ENCODE measurements around the gene BBX.
A peak's percentile ranks its signal among the peaks of the same experiment; 100 is the strongest.
"Not testable (repeated sequence)": the region's sequence is repeated elsewhere in the genome, so short reads cannot be mapped to it uniquely, and the experiment has no call there.

The BBX gene

GRCh38 chr3:107682580-107682979, 159.8 kb downstream of the BBX start:
- DNase-seq, result no peak

DNA sequence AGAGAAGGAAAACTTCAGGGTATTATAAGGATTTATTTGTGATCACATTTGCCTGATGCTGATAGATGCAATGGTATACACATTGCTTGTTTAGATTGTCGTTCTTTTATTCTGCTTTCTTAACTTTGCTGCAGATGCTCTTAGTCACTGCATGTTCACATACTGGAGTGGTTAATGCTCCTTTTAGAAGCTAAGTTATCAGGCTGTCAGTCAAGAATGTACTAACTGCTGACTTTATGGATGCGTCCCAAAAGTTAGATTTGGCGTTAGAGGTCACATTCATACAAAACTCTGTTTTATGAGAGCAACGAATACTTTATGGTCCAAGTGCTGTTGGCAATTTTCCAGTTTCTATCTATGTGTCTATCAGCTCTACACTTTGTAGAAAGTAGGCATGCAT, 160.7 kb downstream of the BBX start:
- no peak for DNase-seq

DNA sequence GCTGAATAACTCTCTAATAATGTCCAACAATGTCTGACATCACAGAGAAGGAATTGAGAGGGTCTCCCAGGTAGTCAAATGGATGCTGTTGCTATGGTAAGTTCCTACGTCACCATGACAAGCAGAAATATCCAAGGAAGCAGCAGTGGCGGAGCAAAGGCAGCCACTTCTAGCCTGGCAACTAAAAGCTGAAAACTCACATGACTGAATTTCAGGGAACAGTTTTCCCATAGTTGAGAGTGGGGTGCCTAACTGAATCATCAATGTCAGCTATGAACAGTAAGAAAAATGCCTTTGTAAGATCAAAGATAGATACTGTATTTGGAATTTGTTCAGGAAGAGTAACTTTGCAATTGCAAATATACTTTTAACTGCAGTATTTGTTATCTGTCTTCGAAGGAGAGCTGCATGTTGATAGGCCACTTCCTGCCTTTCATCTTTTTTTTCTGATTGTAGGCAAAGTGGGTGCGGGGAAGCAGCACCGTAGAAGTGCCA, 161.7 kb downstream of the BBX start:
- DNase-seq, result no peak

- DNase-seq, result no peak
Observed at GRCh38 chr3:107685383-107685782, 162.6 kb downstream of the BBX start.

DNA sequence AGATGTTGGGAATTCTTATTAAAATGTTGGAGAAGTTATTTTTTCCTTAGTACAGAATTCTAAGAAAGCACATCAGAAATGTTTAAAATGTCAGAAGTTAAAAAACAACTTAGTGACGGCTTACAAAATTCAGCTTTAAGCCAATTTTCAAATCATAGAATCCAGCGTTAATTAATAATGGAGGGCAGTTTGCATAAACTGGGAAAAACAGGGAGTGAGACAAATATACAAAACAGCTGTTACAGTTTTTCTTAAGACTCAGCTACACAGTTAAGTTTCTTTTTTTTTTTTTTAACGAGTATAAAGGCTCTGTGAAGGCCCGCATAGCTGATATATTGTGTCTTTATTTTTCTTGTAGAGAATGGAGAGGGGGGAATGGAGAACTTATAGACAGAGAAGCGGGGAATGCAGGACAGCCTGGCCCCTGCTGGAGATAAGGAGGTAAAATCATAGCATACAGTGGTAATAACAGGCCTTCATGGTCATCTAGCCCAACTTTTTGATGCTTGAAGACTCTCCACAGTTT, 164.4 kb downstream of the BBX start:
- DNase-seq, result no peak

DNA sequence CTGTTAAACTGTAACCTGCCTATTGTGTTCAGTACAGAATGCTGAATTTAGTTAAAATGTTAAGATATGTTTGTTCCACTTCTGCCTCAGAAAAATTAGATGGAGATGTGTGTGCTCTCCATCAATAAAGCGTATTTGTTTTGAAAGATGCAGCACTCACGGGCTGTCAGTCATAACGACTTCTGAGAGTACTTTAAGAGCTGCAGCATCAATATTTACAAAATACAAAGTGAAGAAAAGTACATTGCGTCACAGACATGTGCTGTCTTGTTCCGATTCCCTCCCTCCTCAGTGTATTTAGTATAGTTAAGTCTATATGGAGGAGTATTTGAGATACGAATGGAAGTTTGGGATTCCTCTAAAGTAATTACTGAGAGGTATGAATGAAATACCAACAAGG, 166.6 kb downstream of the BBX start:
- no peak for DNase-seq

GRCh38 chr3:107690522-107691138, 167.9 kb downstream of the BBX start:
- peak in 1 of 58 donors; percentile 31 for DNase-seq

GRCh38 chr3:107691984-107692383, 169.2 kb downstream of the BBX start:
- DNase-seq, result not testable (repeated sequence)

DNA sequence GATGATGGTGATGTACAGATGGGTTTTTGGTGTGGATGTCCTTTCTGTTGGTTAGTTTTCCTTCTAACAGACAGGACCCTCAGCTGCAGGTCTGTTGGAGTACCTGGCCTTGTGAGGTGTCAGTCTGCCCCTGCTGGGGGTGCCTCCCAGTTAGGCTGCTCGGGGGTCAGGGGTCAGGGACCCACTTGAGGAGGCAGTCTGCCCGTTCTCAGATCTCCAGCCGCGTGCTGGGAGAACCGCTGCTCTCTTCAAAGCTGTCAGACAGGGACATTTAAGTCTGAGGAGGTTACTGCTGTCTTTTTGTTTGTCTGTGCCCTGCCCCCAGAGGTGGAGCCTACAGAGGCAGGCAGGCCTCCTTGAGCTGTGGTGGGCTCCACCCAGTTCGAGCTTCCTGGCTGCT, 174.6 kb downstream of the BBX start:
- DNase-seq, result not testable (repeated sequence)

DNA sequence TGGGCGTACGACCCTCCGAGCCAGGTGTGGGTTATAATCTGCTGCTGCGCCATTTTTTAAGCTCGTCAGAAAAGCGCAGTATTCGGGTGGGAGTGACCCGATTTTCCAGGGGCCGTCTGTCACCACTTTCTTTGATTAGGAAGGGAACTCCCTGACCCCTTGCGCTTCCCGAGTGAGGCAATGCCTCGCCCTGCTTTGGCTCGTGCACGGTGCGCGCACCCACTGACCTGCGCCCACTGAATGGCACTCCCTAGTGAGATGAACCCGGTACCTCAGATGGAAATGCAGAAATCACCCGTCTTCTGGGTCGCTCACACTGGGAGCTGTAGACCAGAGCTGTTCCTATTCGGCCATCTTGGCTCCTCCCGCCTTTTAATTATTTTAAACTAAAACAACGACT, 175.1 kb downstream of the BBX start:
- DNase-seq, result not testable (repeated sequence)

GRCh38 chr3:107699682-107700081, 176.9 kb downstream of the BBX start:
- DNase-seq, result no peak

- no peak for DNase-seq
Observed at GRCh38 chr3:107701299-107701698, 178.5 kb downstream of the BBX start.

DNA sequence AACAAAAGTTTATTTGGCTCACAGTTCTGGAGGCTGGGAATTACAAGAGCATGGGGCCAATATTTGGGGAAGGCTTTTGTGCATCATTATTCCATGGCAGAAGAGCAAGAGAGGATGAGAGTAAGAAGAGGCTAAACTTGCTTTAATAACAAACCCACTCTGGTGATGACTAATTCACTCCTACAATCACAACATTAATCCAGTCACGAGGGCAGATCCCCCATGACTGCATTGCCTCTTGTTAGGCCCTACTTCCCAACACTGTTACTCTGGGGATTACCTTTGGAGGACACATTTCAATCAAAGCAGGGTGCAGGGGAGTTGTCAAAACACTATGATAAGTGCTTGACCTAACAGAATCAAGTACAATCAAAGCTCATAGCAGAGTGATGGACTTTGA, 181.7 kb downstream of the BBX start:
- DNase-seq, result no peak

DNA sequence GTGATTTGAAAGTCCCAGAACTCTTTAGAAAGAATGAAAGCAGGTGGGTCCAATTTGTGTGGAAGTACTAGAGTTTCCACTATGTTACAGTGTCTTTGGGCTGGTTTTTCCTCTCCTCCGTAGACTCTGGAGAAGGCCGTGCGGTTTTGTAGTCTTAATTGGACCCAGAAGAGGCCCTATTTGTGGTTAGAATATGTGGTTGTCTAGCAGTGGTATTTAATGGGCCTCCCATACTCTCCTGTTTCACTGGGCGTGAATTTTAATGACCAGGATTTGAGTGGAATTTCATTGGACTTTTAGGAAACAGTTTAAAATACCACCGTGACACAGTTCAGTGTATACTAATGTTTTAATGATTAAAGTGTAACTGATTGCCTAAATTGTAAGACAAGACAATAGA, 182.3 kb downstream of the BBX start:
- DNase-seq, result no peak

GRCh38 chr3:107710851-107711250, 188.1 kb downstream of the BBX start:
- peak in 8 of 58 donors; percentile 4 to 51 (median 14) for DNase-seq

DNA sequence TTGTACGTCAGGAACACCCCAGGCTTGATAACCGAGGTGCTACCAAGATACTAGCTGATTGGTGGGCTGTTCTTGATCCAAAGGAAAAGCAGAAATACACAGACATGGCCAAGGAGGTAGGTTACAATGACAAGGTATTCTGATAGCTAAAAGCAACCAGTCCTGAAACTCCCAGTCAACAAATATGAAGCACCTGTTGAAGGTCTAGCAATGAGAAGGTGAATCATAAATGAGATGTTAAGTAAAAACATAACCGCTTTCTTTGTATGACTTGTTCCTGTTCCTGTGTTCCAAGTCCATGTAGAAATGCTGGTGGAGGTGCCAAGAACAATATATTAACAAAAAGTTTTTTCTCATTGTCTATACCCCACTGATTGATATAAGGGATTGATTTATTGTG, 194.0 kb downstream of the BBX start:
- DNase-seq, result no peak

DNA sequence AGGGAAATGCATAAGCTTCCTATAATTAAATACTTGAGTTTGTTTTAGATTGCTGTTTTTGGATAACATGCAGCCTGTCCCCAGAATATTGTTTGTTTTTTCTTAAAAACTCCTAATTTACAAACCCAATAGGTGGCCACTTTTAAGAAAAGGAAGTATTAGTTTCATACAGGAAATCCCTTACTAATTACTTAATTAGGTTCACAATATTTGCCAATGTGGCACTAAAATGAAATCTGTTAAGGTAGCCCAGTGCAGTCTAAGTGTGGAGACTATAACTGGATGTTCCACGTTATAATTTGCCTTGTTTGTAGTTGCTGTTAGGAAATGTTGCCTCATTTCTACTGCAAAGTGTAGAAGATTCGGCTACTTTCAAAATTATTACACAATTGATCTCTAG, 195.8 kb downstream of the BBX start:
- DNase-seq, result no peak

DNA sequence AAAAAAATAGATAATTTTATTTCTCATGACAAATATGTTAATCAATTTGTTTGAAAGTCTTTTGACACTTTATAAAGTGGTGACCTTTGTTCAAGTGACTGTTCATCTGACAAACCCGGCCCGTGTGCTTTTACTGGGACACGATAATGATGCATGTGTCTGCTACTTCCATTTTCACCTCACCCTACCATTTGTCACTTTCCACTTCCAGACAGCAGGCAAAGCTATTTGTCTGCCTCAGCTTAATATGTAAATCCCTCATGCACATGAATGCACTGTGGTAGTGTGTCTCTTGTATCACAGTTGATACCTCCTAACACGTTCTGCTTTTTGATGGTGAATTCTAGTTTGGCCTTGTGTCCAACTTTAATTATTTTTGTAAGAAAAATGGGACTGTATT, 204.3 kb downstream of the BBX start:
- no peak for DNase-seq

GRCh38 chr3:107729686-107730085, 206.9 kb downstream of the BBX start:
- DNase-seq, result no peak

DNA sequence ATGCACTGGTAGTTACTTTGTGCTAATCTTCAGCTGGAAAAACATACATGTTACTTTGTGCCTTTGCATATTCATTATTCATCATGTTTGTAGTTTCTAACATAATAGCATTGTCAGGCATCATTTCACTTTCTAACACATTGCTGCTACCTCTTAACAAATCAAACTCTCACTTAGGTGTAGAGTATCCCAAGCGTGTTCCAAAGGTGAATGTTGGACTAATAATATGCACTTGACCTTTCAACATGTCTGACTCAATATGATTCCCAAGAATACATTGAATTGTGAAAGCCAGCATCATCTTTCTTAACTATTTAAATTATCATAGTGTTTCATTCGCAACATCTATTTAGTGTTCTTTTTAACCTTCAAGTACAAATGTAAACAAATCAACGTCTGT, 211.6 kb downstream of the BBX start:
- no peak for DNase-seq

DNA sequence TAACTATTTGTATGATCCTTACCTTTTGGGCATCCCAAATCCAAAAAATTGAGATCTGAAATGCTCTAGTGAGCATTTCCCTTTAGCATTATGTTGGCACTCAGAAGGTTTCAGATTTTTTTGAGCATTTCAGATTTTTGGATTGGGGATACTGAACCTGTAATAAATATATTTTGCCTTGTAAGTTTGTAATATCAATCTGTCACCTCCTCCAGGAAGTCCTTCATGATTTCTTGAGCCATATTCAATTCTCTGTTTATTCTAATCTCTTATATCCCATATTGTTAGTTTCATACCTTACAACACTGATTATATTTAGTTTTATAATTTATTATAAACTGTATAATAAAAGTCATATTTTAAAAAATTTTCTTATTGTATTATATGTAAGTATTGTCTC, 215.2 kb downstream of the BBX start:
- no peak for DNase-seq

- no peak for DNase-seq
Observed at GRCh38 chr3:107738486-107739183, 215.9 kb downstream of the BBX start.

DNA sequence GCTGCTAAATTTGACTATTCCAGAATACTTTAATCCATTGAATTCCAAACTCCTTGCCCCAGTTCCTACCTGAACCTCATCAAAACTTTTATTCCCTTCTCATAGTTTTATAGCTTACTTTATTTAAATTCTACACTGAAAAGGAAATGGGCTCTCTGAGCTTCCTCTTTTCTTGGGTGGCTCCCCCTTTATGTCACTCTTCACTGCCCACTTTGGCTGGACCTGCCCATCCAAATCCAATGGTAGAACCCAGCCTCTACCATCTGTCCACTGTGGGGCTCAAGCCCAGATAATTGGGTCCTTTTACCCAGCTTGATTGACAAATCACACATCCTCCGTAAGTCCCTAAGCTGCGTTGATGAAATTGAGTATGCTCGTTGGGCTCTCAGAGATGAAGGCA, 216.5 kb downstream of the BBX start:
- DNase-seq, result no peak
